GM12891 (cell line): ENCODE results near the gene ITM2C.

Experiments used
- PAX5 ChIP-seq: IDR thresholded peaks from 2 replicates; pipeline ENCODE4 v1.6.1; 2011; ENCODE audit warnings: low read length, moderate library complexity, mild to moderate bottlenecking; ENCODE audit not compliant: insufficient read depth, severe bottlenecking
- POLR2A ChIP-seq: IDR thresholded peaks from 2 replicates; pipeline ENCODE4 v1.6.1; 2011; ENCODE audit warnings: low read depth, low read length, control low read depth
- POLR2AphosphoS5 ChIP-seq: IDR thresholded peaks from 2 replicates; pipeline ENCODE4 v1.6.1; 2011; ENCODE audit warnings: low read depth, low read length, control low read depth
- POU2F2 ChIP-seq: IDR thresholded peaks from 2 replicates; pipeline ENCODE4 v1.6.1; 2011; ENCODE audit warnings: low read depth, mild to moderate bottlenecking, control low read depth, low read length, moderate library complexity
- SPI1 ChIP-seq: IDR thresholded peaks from 2 replicates; pipeline ENCODE4 v1.6.1; 2011; ENCODE audit warnings: low read depth, low read length, control low read depth
- TAF1 ChIP-seq: IDR thresholded peaks from 2 replicates; pipeline ENCODE4 v1.6.1; 2011; ENCODE audit warnings: low read depth, low read length, control low read depth

GRCh38 chr2:230874456-230874855 lies 9.7 kb downstream of the ITM2C start:
- TF ChIP-seq POLR2A = no peak
- TF ChIP-seq TAF1 = no peak
- no peak for TF ChIP-seq POLR2AphosphoS5
- no peak for TF ChIP-seq POU2F2
- no peak for TF ChIP-seq SPI1
- TF ChIP-seq PAX5 = no peak
